HepG2 (cell line): Measurements from ENCODE around the gene TNS4. TPM values are rescaled to one million over a fixed set of nuclear protein-coding genes. Genes with fewer than 3 reads are reported as not detected.

Experiments
- ASH2L ChIP-seq: fragments of 300-600, 200-600 bp; sonication (generic); IDR thresholded peaks from 2 replicates; pipeline ENCODE4 v1.7.0; 2017; ENCODE audit warnings: low read depth, mild to moderate bottlenecking, moderate library complexity, mixed read lengths, low read length; ENCODE audit not compliant: insufficient read length
- BCL6 ChIP-seq: IDR thresholded peaks from 2 replicates; pipeline ENCODE4 v1.6.1; 2016; ENCODE audit warnings: missing genetic modification reagents, missing compliant biosample characterization
- CCAR2 ChIP-seq: fragments of 200-400 bp; formaldehyde crosslinking; optimal IDR thresholded peaks from 2 replicates; pipeline ENCODE3; 2018; ENCODE audit warnings: low read depth, mild to moderate bottlenecking, low read length, moderate library complexity
- CEBPG ChIP-seq: IDR thresholded peaks from 2 replicates; pipeline ENCODE4 v1.6.1; 2016
- CENPT ChIP-seq: sonication (generic); formaldehyde crosslinking; IDR thresholded peaks from 2 replicates; pipeline ENCODE4 v1.8.0; 2022; ENCODE audit warnings: low read depth, mild to moderate bottlenecking, moderate library complexity, missing genetic modification reagents
- ELF4 ChIP-seq: sonication (generic); formaldehyde crosslinking; IDR thresholded peaks from 2 replicates; pipeline ENCODE4 v1.5.0; 2020; ENCODE audit warnings: missing genetic modification reagents, mild to moderate bottlenecking, moderate library complexity, borderline replicate concordance
- FOXA1 ChIP-seq, 2 experiments: fragments of 450-650 bp in 1 of 2; sonication (generic) in 1 of 2; formaldehyde crosslinking in 1 of 2; IDR thresholded peaks; 2 replicates each; pipeline versions ENCODE4 v1.4.0 to v1.6.1; 2016 to 2020; ENCODE audit warnings: missing genetic modification reagents in 1 of 2
- FOXC1 ChIP-seq: sonication (generic); formaldehyde crosslinking; IDR thresholded peaks from 2 replicates; pipeline ENCODE4 v1.8.0; 2022; ENCODE audit warnings: mild to moderate bottlenecking, missing genetic modification reagents, borderline replicate concordance
- FOXK2 ChIP-seq: fragments of 450-650 bp; IDR thresholded peaks from 2 replicates; pipeline ENCODE4 v1.6.1; 2016
- HDAC1 ChIP-seq: sonication (generic); formaldehyde crosslinking; IDR thresholded peaks from 2 replicates; pipeline ENCODE4 v1.5.1; 2020; ENCODE audit warnings: mild to moderate bottlenecking, missing genetic modification reagents
- HMGXB4 ChIP-seq, 2 experiments: sonication (generic) in 1 of 2; formaldehyde crosslinking in 1 of 2; IDR thresholded peaks; 2 replicates each; pipeline versions ENCODE4 v1.4.0 to v1.6.1; 2018 to 2020; ENCODE audit warnings: missing genetic modification reagents in 2 of 2, borderline replicate concordance in 1 of 2, low read depth in 1 of 2, mild to moderate bottlenecking in 1 of 2, missing biosample characterization in 1 of 2
- HNF4A ChIP-seq: sonication (generic); formaldehyde crosslinking; IDR thresholded peaks from 2 replicates; pipeline ENCODE4 v1.4.0; 2020; ENCODE audit warnings: missing genetic modification reagents
- HNRNPH1 ChIP-seq: fragments of 200-400 bp; formaldehyde crosslinking; optimal IDR thresholded peaks from 2 replicates; pipeline ENCODE3; 2017; ENCODE audit warnings: mild to moderate bottlenecking, low read depth, low read length
- HOXD1 ChIP-seq: sonication (generic); formaldehyde crosslinking; IDR thresholded peaks from 2 replicates; pipeline ENCODE4 v1.5.0; 2020; ENCODE audit warnings: missing genetic modification reagents
- KLF12 ChIP-seq: sonication (generic); formaldehyde crosslinking; IDR thresholded peaks from 2 replicates; pipeline ENCODE4 v1.4.0; 2020; ENCODE audit warnings: missing genetic modification reagents, borderline replicate concordance
- MED1 ChIP-seq: sonication (generic); formaldehyde crosslinking; IDR thresholded peaks from 2 replicates; pipeline ENCODE4 v1.4.0; 2020; ENCODE audit warnings: missing genetic modification reagents
- NFE2L1 ChIP-seq: sonication (generic); formaldehyde crosslinking; IDR thresholded peaks from 2 replicates; pipeline ENCODE4 v1.4.0; 2020; ENCODE audit warnings: missing genetic modification reagents, mild to moderate bottlenecking, borderline replicate concordance
- NFIC ChIP-seq: IDR thresholded peaks from 2 replicates; pipeline ENCODE4 v1.6.1; 2012; ENCODE audit warnings: mild to moderate bottlenecking, low read length, inconsistent platforms
- NFRKB ChIP-seq: fragments of 450-650 bp; IDR thresholded peaks from 2 replicates; pipeline ENCODE4 v1.6.1; 2017
- ONECUT2 ChIP-seq: sonication (generic); formaldehyde crosslinking; IDR thresholded peaks from 2 replicates; pipeline ENCODE4 v1.4.0; 2020; ENCODE audit warnings: missing genetic modification reagents
- PCBP1 ChIP-seq: fragments of 200-400 bp; formaldehyde crosslinking; IDR thresholded peaks from 2 replicates; pipeline ENCODE4 v1.6.1; 2017; ENCODE audit warnings: mild to moderate bottlenecking, low read depth, low read length, borderline replicate concordance
- PRMT3 ChIP-seq: sonication (generic); formaldehyde crosslinking; IDR thresholded peaks from 2 replicates; pipeline ENCODE4 v1.8.1; 2022; ENCODE audit warnings: low read depth, mild to moderate bottlenecking, moderate library complexity, missing genetic modification reagents, borderline replicate concordance
- RNF2 ChIP-seq: fragments of 450-650 bp; conservative IDR thresholded peaks from 2 replicates; pipeline ENCODE4 v1.6.1; 2016; ENCODE audit warnings: low read depth
- SAFB2 ChIP-seq: sonication (generic); formaldehyde crosslinking; IDR thresholded peaks from 2 replicates; pipeline ENCODE4 v1.5.1; 2020; ENCODE audit warnings: missing genetic modification reagents, low read depth, mild to moderate bottlenecking, borderline replicate concordance
- SAP130 ChIP-seq: IDR thresholded peaks from 2 replicates; pipeline ENCODE4 v1.6.1; 2016; ENCODE audit warnings: low read depth
- SCMH1 ChIP-seq: sonication (generic); formaldehyde crosslinking; IDR thresholded peaks from 2 replicates; pipeline ENCODE4 v1.9.0; 2021; ENCODE audit warnings: missing genetic modification reagents, mild to moderate bottlenecking, borderline replicate concordance
- TAF1 ChIP-seq: sonication (generic); formaldehyde crosslinking; IDR thresholded peaks from 2 replicates; pipeline ENCODE4 v1.4.0; 2020; ENCODE audit warnings: missing genetic modification reagents
- TBL1XR1 ChIP-seq: fragments of 150-350 bp; IDR thresholded peaks from 2 replicates; pipeline ENCODE4 v1.6.1; 2014; ENCODE audit warnings: borderline replicate concordance, low read length; ENCODE audit not compliant: partially characterized antibody
- ZFP36 ChIP-seq: fragments of 150-350 bp; IDR thresholded peaks from 2 replicates; pipeline ENCODE4 v1.6.1; 2018; ENCODE audit warnings: borderline replicate concordance, low read length, low read depth; ENCODE audit not compliant: partially characterized antibody
- ZKSCAN5 ChIP-seq: sonication (generic); formaldehyde crosslinking; IDR thresholded peaks from 2 replicates; pipeline ENCODE4 v1.5.1; 2020; ENCODE audit warnings: mild to moderate bottlenecking, missing genetic modification reagents
- ZNF224 ChIP-seq: sonication (generic); formaldehyde crosslinking; IDR thresholded peaks from 2 replicates; pipeline ENCODE4 v1.5.0; 2020; ENCODE audit warnings: mild to moderate bottlenecking, missing genetic modification reagents
- ZNF616 ChIP-seq: sonication (generic); formaldehyde crosslinking; IDR thresholded peaks from 2 replicates; pipeline ENCODE4 v1.5.0; 2020; ENCODE audit warnings: low read depth, mild to moderate bottlenecking, missing genetic modification reagents
- ZSCAN20 ChIP-seq: sonication (generic); formaldehyde crosslinking; IDR thresholded peaks from 2 replicates; pipeline ENCODE4 v1.4.0; 2020; ENCODE audit warnings: missing genetic modification reagents, mild to moderate bottlenecking, borderline replicate concordance
- polyA plus RNA-seq, 8 experiments: library from polyadenylated mRNA; depleted of rRNA in 3 of 8; stranded (reverse) in 7 of 8; unstranded in 1 of 8; fragments of >200 nt; fragmentation: Illumina TruSeq in 4 of 8; extraction: Trizol in 4 of 8; gene quantifications; 2 replicates each; pipeline versions ENCODE4 v1.2.1 to v1.2.3, GENCODE V29; 2011 to 2016; ENCODE audit warnings: low read depth in 4 of 8, missing spikeins in 1 of 8, mixed read lengths in 1 of 8; ENCODE audit not compliant: insufficient read depth in 1 of 8
- total RNA-seq, 5 experiments: library from RNA; depleted of rRNA; stranded (reverse); fragments of >200 nt; fragmentation: Illumina TruSeq; extraction: Trizol; gene quantifications; 2 replicates each; pipeline ENCODE4 v1.2.3, GENCODE V29; 2016; ENCODE audit warnings: low read depth in 1 of 5

TNS4 gene
- total and polyA plus RNA-seq, 2 of the 13 experiments (the other 11 are each of a cell fraction or from before 2014, with no cell fraction given): 0.58 to 2.1 TPM

GRCh38 chr17:40516581-40517285 lies 15.3 kb upstream of the TNS4 start (continued):
- TF ChIP-seq HMGXB4 (CRISPR knock-in tag; IDR thresholded peaks at IDR 0.05; ENCODE audit: borderline replicate concordance in 1 of 2, low read depth in 1 of 2) (no peak), BCL6 (CRISPR knock-in tag) (peak; percentile 76), ONECUT2 (CRISPR knock-in tag) (no peak), SAFB2 (CRISPR knock-in tag) (no peak), NFIC (no peak), ZSCAN20 (CRISPR knock-in tag) (no peak), TAF1 (CRISPR knock-in tag) (no peak), PCBP1 (no peak), KLF12 (CRISPR knock-in tag) (no peak), ZNF616 (no peak), HDAC1 (no peak), PRMT3 (CRISPR knock-in tag) (no peak), HNF4A (CRISPR knock-in tag) (no peak), CCAR2 (no peak), ELF4 (CRISPR knock-in tag) (no peak), HNRNPH1 (no peak), HOXD1 (no peak), TBL1XR1 (no peak), MED1 (CRISPR knock-in tag) (peak; percentile 61), NFRKB (no peak), ZKSCAN5 (CRISPR knock-in tag) (no peak), CENPT (CRISPR knock-in tag) (no peak), FOXK2 (no peak), RNF2 (no peak), SAP130 (CRISPR knock-in tag) (peak; percentile 59), SCMH1 (no peak), NFE2L1 (CRISPR knock-in tag) (no peak), ZNF224 (CRISPR knock-in tag) (no peak), CEBPG (CRISPR knock-in tag) (no peak), ZFP36 (no peak), FOXA1 (IDR thresholded peaks at IDR 0.05) (no peak), FOXA1 (CRISPR knock-in tag; IDR thresholded peaks at IDR 0.05) (peak; percentile 89), FOXC1 (CRISPR knock-in tag) (no peak), ASH2L (no peak)
